HCT116 (cell line): ENCODE data around the gene DNAJC10. TPM values are rescaled to one million over a fixed set of nuclear protein-coding genes. Genes with fewer than 3 reads are reported as not detected.

Experiments used
- ATAC-seq: fragments of 200-7000 bp; cut with Tn5 transposase; 2 replicates; pipeline ENCODE4 v1.9.1; 2020; ENCODE audit warnings: mild to moderate bottlenecking, moderate library complexity
- BruUV-seq: library from RNA; stranded (reverse); fragments of 400-500 nt; replicated peaks from 2 replicates; lab custom pipeline; 2021; lab: Mats Ljungman, UMichigan
- CTCF ChIA-PET: fragments of 300-600 bp; sonication (Branson Sonifier 250); formaldehyde crosslinking; loops from one replicate; lab custom pipeline; 2021; ENCODE audit warnings: antibody characterized with exemption; lab: Charles Lee
- POLR2A ChIA-PET: fragments of 300-600, 350-600 bp; sonication (Branson Sonifier 250); formaldehyde crosslinking; loops from one replicate; lab custom pipeline; 2021; ENCODE audit warnings: antibody characterized with exemption; lab: Charles Lee
- RAD21 ChIA-PET, 2 experiments: fragments of 300-600 bp; sonication (Branson Sonifier 250); formaldehyde crosslinking; loops; one replicate each; lab custom pipeline; 2023; ENCODE audit warnings: low total read pairs in 2 of 2; ENCODE audit not compliant: uncharacterized antibody in 2 of 2, unreplicated experiment in 2 of 2, low non-redundant PET in 1 of 2; lab: Charles Lee
- DNase-seq: peaks from one replicate; pipeline ENCODE4 v3.0.0-alpha.2; 2010; ENCODE audit warnings: low read depth, low spot score
- H2AFZ ChIP-seq: fragments of 200-600 bp; shearing (Covaris generic), sonication (generic); 2 replicates; pipeline ENCODE4 v1.6.1; 2017; ENCODE audit warnings: low read depth, mixed run types, mixed read lengths, antibody characterized with exemption, low read length; ENCODE audit not compliant: poor library complexity, severe bottlenecking
- H3K27ac ChIP-seq: 2 replicates; pipeline ENCODE4 v1.5.1; 2012; ENCODE audit warnings: low read depth, low read length
- H3K27me3 ChIP-seq: fragments of 200-600 bp; sonication (generic); 2 replicates; pipeline ENCODE4 v1.6.1; 2016; ENCODE audit warnings: mixed run types, low read length, mixed read lengths; ENCODE audit not compliant: insufficient read depth
- H3K36me3 ChIP-seq, 2 experiments: fragments of 200-500 bp in 1 of 2; fragments of 200-600 bp in 1 of 2; sonication (Bioruptor generic) in 1 of 2; sonication (generic) in 1 of 2; 2 replicates each; pipeline versions ENCODE4 v1.5.1 to v1.6.1; 2014 to 2016; ENCODE audit warnings: low read length in 2 of 2, inconsistent platforms in 1 of 2, mixed read lengths in 1 of 2, mixed run types in 1 of 2; ENCODE audit not compliant: insufficient read depth in 2 of 2, control insufficient read depth in 1 of 2
- H3K4me1 ChIP-seq, 2 experiments: fragments of 200-600 bp in 1 of 2; sonication (generic) in 1 of 2; 2 replicates each; pipeline versions ENCODE4 v1.5.1 to v1.6.1; 2012 to 2017; ENCODE audit warnings: low read length in 2 of 2, inconsistent platforms in 1 of 2, mild to moderate bottlenecking in 1 of 2, mixed read lengths in 1 of 2, mixed run types in 1 of 2, moderate library complexity in 1 of 2; ENCODE audit not compliant: insufficient read depth in 2 of 2, control insufficient read depth in 1 of 2
- H3K4me2 ChIP-seq: fragments of 200-600 bp; sonication (generic); 2 replicates; pipeline ENCODE4 v1.6.1; 2017; ENCODE audit warnings: mixed run types, low read length, mixed read lengths
- H3K4me3 ChIP-seq, 2 experiments: fragments of 200-600 bp in 1 of 2; sonication (generic) in 1 of 2; replicated peaks in 1 of 2; 2 replicates each; pipeline ENCODE4 v1.5.1; 2011 to 2016; ENCODE audit warnings: low read length in 2 of 2, control low read depth in 1 of 2, low read depth in 1 of 2, mild to moderate bottlenecking in 1 of 2, mixed read lengths in 1 of 2, mixed run types in 1 of 2
- H3K79me2 ChIP-seq: fragments of 200-600 bp; sonication (generic); 2 replicates; pipeline ENCODE4 v1.6.1; 2017; ENCODE audit warnings: mild to moderate bottlenecking, mixed run types, low read length, moderate library complexity, mixed read lengths; ENCODE audit not compliant: insufficient read depth
- H3K9ac ChIP-seq: fragments of 200-600 bp; sonication (generic); 2 replicates; pipeline ENCODE4 v1.6.1; 2016; ENCODE audit warnings: low read length, mixed read lengths
- H3K9me2 ChIP-seq: fragments of 200-600 bp; sonication (generic), shearing (Covaris generic); 2 replicates; pipeline ENCODE4 v1.6.1; 2017; ENCODE audit warnings: mixed run types, mild to moderate bottlenecking, moderate library complexity; ENCODE audit not compliant: insufficient read depth
- H3K9me3 ChIP-seq, 2 experiments: fragments of 200-500 bp in 1 of 2; fragments of 200-600 bp in 1 of 2; sonication (Bioruptor generic) in 1 of 2; sonication (generic) in 1 of 2; 2 replicates each; pipeline ENCODE4 v1.6.1; 2014 to 2017; ENCODE audit warnings: low read length in 2 of 2, mixed read lengths in 2 of 2, inconsistent platforms in 1 of 2, low read depth in 1 of 2, mild to moderate bottlenecking in 1 of 2, mixed run types in 1 of 2, moderate library complexity in 1 of 2; ENCODE audit not compliant: control insufficient read depth in 1 of 2, insufficient read depth in 1 of 2
- H4K20me1 ChIP-seq: fragments of 200-600 bp; sonication (generic), shearing (Covaris generic); 2 replicates; pipeline ENCODE4 v1.6.1; 2017; ENCODE audit warnings: mixed run types, mild to moderate bottlenecking, moderate library complexity; ENCODE audit not compliant: insufficient read depth
- CEBPB ChIP-seq: IDR thresholded peaks from 2 replicates; pipeline ENCODE4 v1.6.1; 2012; ENCODE audit warnings: low read depth
- EGR1 ChIP-seq: IDR thresholded peaks from 2 replicates; pipeline ENCODE4 v1.6.1; 2012; ENCODE audit warnings: low read depth
- ELF1 ChIP-seq: IDR thresholded peaks from 2 replicates; pipeline ENCODE4 v1.6.1; 2012; ENCODE audit warnings: low read depth, borderline replicate concordance
- EZH2 ChIP-seq: fragments of 200-600 bp; sonication (generic); IDR thresholded peaks from 2 replicates; pipeline ENCODE4 v1.6.1; 2017; ENCODE audit warnings: antibody characterized with exemption, mixed run types
- EZH2phosphoT487 ChIP-seq: fragments of 200-600 bp; IDR thresholded peaks from 2 replicates; pipeline ENCODE4 v1.6.1; 2018; ENCODE audit warnings: antibody characterized with exemption, borderline replicate concordance
- FOSL1 ChIP-seq: IDR thresholded peaks from 2 replicates; pipeline ENCODE4 v1.6.1; 2012; ENCODE audit warnings: low read depth
- RAD21 ChIP-seq: IDR thresholded peaks from 2 replicates; pipeline ENCODE4 v1.6.1; 2012; ENCODE audit warnings: low read depth, mild to moderate bottlenecking
- SIN3A ChIP-seq: IDR thresholded peaks from 2 replicates; pipeline ENCODE4 v1.6.1; 2012; ENCODE audit warnings: low read depth
- SP1 ChIP-seq: IDR thresholded peaks from 2 replicates; pipeline ENCODE4 v1.6.1; 2012; ENCODE audit warnings: low read depth
- SRF ChIP-seq: IDR thresholded peaks from 2 replicates; pipeline ENCODE4 v1.6.1; 2012; ENCODE audit warnings: low read depth
- ZFX ChIP-seq: fragments of 450-650 bp; IDR thresholded peaks from 2 replicates; pipeline ENCODE4 v1.6.1; 2017
- ZNF274 ChIP-seq: fragments of 200-500 bp; sonication (Bioruptor generic); IDR thresholded peaks from 2 replicates; pipeline ENCODE4 v1.6.1; 2014; ENCODE audit warnings: mild to moderate bottlenecking, low read depth, low read length, inconsistent platforms
- intact Hi-C: fragments of 100-400 bp; cut with micrococcal nuclease; formaldehyde crosslinking; loops from 2 replicates; pipeline ENCODE4 v1.10.0; 2022
- total RNA-seq: library from RNA; stranded (reverse); gene quantifications from one replicate; pipeline ENCODE4 v1.2.1, GENCODE V29; 2021; ENCODE audit not compliant: unreplicated experiment
- TF ChIP-seq, protein P1 (sequence below): IDR thresholded peaks from 2 replicates; pipeline ENCODE4 v1.6.1; 2011; ENCODE audit warnings: mild to moderate bottlenecking, low read length, moderate library complexity; ENCODE audit not compliant: insufficient replicate concordance; ENCODE audit errors: extremely low read depth
- TF ChIP-seq, protein P2 (sequence below): IDR thresholded peaks from 2 replicates; pipeline ENCODE4 v1.6.1; 2012

The DNAJC10 gene
- total RNA-seq, 1 experiment from 2014 or later: 80.4 TPM

DNA sequence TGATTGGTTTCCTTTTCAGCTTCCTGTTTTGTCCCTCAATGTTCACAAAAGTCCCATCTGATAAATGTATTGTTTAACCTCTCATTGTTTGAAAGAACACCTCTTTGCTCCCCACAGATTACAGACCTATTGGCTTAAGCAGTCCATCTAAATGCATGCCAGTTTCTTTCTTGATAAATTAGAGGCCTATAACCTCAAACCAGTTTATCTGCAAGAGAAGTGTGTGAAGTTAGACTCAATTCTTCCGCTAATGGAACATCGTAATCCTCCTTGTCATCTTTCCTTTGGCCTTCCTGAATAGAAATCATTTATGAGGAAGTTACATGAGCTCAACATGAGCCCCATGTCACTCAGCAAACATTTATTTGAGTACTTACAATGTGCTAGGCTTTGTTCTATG is 76.4 kb downstream of the DNAJC10 start:
- no peak for ATAC-seq
- Histone ChIP-seq H3K9me2 (no peaks in the 10 kb centered on the region), H3K27ac (no peak overlapping the region)
- CTCF ChIA-PET: no interaction called here
- TF ChIP-seq FOSL1 (no peak), SP1 (no peak), SIN3A (no peak), EGR1 (no peak), CEBPB (no peak), EZH2phosphoT487 (no peak), EZH2 (no peak), ZFX (no peak), ZNF274 (no peak), RAD21 (no peak), ELF1 (no peak), SRF (no peak)
- TF ChIP-seq, protein P1, sequence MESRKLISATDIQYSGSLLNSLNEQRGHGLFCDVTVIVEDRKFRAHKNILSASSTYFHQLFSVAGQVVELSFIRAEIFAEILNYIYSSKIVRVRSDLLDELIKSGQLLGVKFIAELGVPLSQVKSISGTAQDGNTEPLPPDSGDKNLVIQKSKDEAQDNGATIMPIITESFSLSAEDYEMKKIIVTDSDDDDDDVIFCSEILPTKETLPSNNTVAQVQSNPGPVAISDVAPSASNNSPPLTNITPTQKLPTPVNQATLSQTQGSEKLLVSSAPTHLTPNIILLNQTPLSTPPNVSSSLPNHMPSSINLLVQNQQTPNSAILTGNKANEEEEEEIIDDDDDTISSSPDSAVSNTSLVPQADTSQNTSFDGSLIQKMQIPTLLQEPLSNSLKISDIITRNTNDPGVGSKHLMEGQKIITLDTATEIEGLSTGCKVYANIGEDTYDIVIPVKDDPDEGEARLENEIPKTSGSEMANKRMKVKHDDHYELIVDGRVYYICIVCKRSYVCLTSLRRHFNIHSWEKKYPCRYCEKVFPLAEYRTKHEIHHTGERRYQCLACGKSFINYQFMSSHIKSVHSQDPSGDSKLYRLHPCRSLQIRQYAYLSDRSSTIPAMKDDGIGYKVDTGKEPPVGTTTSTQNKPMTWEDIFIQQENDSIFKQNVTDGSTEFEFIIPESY: no peak
- TF ChIP-seq, protein P2, sequence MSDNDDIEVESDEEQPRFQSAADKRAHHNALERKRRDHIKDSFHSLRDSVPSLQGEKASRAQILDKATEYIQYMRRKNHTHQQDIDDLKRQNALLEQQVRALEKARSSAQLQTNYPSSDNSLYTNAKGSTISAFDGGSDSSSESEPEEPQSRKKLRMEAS: no peak
- TF ChIP-seq, all 23 proteins: peak for 0
- Histone ChIP-seq H4K20me1 (no peaks in the 10 kb centered on the region), H3K4me1 (no peaks in the 10 kb centered on the region), H3K27me3 (no peaks in the 10 kb centered on the region), H3K36me3 (no peaks in the 10 kb centered on the region), H3K79me2 (no peaks in the 10 kb centered on the region), H3K4me3 (no peak overlapping the region), H3K9me3 (no peaks in the 10 kb centered on the region), H3K4me2 (no peak overlapping the region), H3K9ac (no peak overlapping the region), H2AFZ (no peak overlapping the region)
- POLR2A ChIA-PET: no interaction called here
- DNase-seq: no peak
- RAD21 ChIA-PET: no interaction called here
- BruUV-seq: no TSS peak
- intact Hi-C loops: no loop called here
